ENCODE results near the gene WDR64. TPM values are rescaled to one million over a fixed set of nuclear protein-coding genes. Genes with fewer than 3 reads are reported as not detected.

The WDR64 gene
- polyA plus RNA-seq, 4 donors: 0.09 TPM; not detected in 3

- no peaks in the 10 kb centered on the region for H3K27me3 ChIP-seq (ENCODE audit: control insufficient read depth in 3 of 3, insufficient read depth in 3 of 3, low read length in 3 of 3)
- no peak overlapping the region for H3K27ac ChIP-seq (ENCODE audit: low read depth in 1 of 3, low read length in 2 of 3)
- H3K4me1 ChIP-seq (ENCODE audit: control insufficient read depth in 3 of 3, insufficient read depth in 2 of 3, low read depth in 1 of 3, low read length in 2 of 3): no peaks in the 10 kb centered on the region
- FAIRE-seq (no peak), DNase-seq (no peak)
- no peaks in the 10 kb centered on the region for H3K9me3 ChIP-seq (ENCODE audit: control insufficient read depth in 2 of 2, insufficient read depth in 1 of 2, low read depth in 1 of 2, low read length in 1 of 2)
- WGBS, 3 donors: 44 to 71% (median 51%) methylated on average over 9 of the region's 9 CpGs
- H3K4me3 ChIP-seq (ENCODE audit: low read depth in 1 of 3, low read length in 3 of 3): no peak overlapping the region
- no peaks in the 10 kb centered on the region for H3K36me3 ChIP-seq (ENCODE audit: control insufficient read depth in 3 of 3, insufficient read depth in 2 of 3, low read depth in 1 of 3, low read length in 3 of 3)
Observed at GRCh38 chr1:241695246-241696171, 43.4 kb downstream of the WDR64 start.

GRCh38 chr1:241696172-241696814 lies 44.2 kb downstream of the WDR64 start:
- WGBS, 3 donors: 46 to 61% (median 52%) methylated on average over 6 of the region's 6 CpGs
- Histone ChIP-seq H3K4me1 (ENCODE audit: control insufficient read depth in 3 of 3, insufficient read depth in 2 of 3, low read depth in 1 of 3, low read length in 2 of 3) (no peaks in the 10 kb centered on the region), H3K27me3 (ENCODE audit: control insufficient read depth in 3 of 3, insufficient read depth in 3 of 3, low read length in 3 of 3) (no peaks in the 10 kb centered on the region), H3K27ac (ENCODE audit: low read depth in 1 of 3, low read length in 2 of 3) (no peak overlapping the region), H3K4me3 (ENCODE audit: low read depth in 1 of 3, low read length in 3 of 3) (no peak overlapping the region), H3K9me3 (ENCODE audit: control insufficient read depth in 2 of 2, insufficient read depth in 1 of 2, low read depth in 1 of 2, low read length in 1 of 2) (no peaks in the 10 kb centered on the region), H3K36me3 (ENCODE audit: control insufficient read depth in 3 of 3, insufficient read depth in 2 of 3, low read depth in 1 of 3, low read length in 3 of 3) (no peaks in the 10 kb centered on the region)
- no peak for DNase-seq
- FAIRE-seq: no peak

GRCh38 chr1:241696815-241697639 lies 44.9 kb downstream of the WDR64 start:
- Histone ChIP-seq H3K9me3 (ENCODE audit: control insufficient read depth in 2 of 2, insufficient read depth in 1 of 2, low read depth in 1 of 2, low read length in 1 of 2) (no peaks in the 10 kb centered on the region), H3K27ac (ENCODE audit: low read depth in 1 of 3, low read length in 2 of 3) (no peak overlapping the region), H3K4me1 (ENCODE audit: control insufficient read depth in 3 of 3, insufficient read depth in 2 of 3, low read depth in 1 of 3, low read length in 2 of 3) (no peaks in the 10 kb centered on the region), H3K27me3 (ENCODE audit: control insufficient read depth in 3 of 3, insufficient read depth in 3 of 3, low read length in 3 of 3) (no peaks in the 10 kb centered on the region), H3K4me3 (ENCODE audit: low read depth in 1 of 3, low read length in 3 of 3) (no peak overlapping the region), H3K36me3 (ENCODE audit: control insufficient read depth in 3 of 3, insufficient read depth in 2 of 3, low read depth in 1 of 3, low read length in 3 of 3) (no peaks in the 10 kb centered on the region)
- WGBS, 3 donors: 81 to 89% (median 85%) methylated on average over 4 of the region's 4 CpGs
- FAIRE-seq (no peak), DNase-seq (no peak)

- WGBS, 3 donors: 91 to 92% (median 92%) methylated on average over 2 of the region's 2 CpGs
- H3K4me1 ChIP-seq (ENCODE audit: control insufficient read depth in 3 of 3, insufficient read depth in 2 of 3, low read depth in 1 of 3, low read length in 2 of 3): no peaks in the 10 kb centered on the region
- H3K27ac ChIP-seq (ENCODE audit: low read depth in 1 of 3, low read length in 2 of 3): no peak overlapping the region
- no peaks in the 10 kb centered on the region for H3K36me3 ChIP-seq (ENCODE audit: control insufficient read depth in 3 of 3, insufficient read depth in 2 of 3, low read depth in 1 of 3, low read length in 3 of 3)
- DNase-seq: no peak
- H3K9me3 ChIP-seq (ENCODE audit: control insufficient read depth in 2 of 2, insufficient read depth in 1 of 2, low read depth in 1 of 2, low read length in 1 of 2): no peaks in the 10 kb centered on the region
- no peak overlapping the region for H3K4me3 ChIP-seq (ENCODE audit: low read depth in 1 of 3, low read length in 3 of 3)
- no peak for FAIRE-seq
- H3K27me3 ChIP-seq (ENCODE audit: control insufficient read depth in 3 of 3, insufficient read depth in 3 of 3, low read length in 3 of 3): no peaks in the 10 kb centered on the region
Observed at GRCh38 chr1:241697640-241698018, 45.5 kb downstream of the WDR64 start.

- DNase-seq: no peak
- Histone ChIP-seq H3K27me3 (ENCODE audit: control insufficient read depth in 3 of 3, insufficient read depth in 3 of 3, low read length in 3 of 3) (no peaks in the 10 kb centered on the region), H3K4me1 (ENCODE audit: control insufficient read depth in 3 of 3, insufficient read depth in 2 of 3, low read depth in 1 of 3, low read length in 2 of 3) (no peaks in the 10 kb centered on the region), H3K9me3 (ENCODE audit: control insufficient read depth in 2 of 2, insufficient read depth in 1 of 2, low read depth in 1 of 2, low read length in 1 of 2) (no peaks in the 10 kb centered on the region), H3K36me3 (ENCODE audit: control insufficient read depth in 3 of 3, insufficient read depth in 2 of 3, low read depth in 1 of 3, low read length in 3 of 3) (no peaks in the 10 kb centered on the region), H3K27ac (ENCODE audit: low read depth in 1 of 3, low read length in 2 of 3) (no peak overlapping the region), H3K4me3 (ENCODE audit: low read depth in 1 of 3, low read length in 3 of 3) (no peak overlapping the region)
- 67 to 79% (median 72%) methylated on average over 2 of the region's 2 CpGs for WGBS, 3 donors
- FAIRE-seq: no peak
Observed at GRCh38 chr1:241698177-241698576, 46.1 kb downstream of the WDR64 start.

- Histone ChIP-seq H3K9me3 (ENCODE audit: control insufficient read depth in 2 of 2, insufficient read depth in 1 of 2, low read depth in 1 of 2, low read length in 1 of 2) (no peaks in the 10 kb centered on the region), H3K4me3 (ENCODE audit: low read depth in 1 of 3, low read length in 3 of 3) (no peak overlapping the region), H3K27me3 (ENCODE audit: control insufficient read depth in 3 of 3, insufficient read depth in 3 of 3, low read length in 3 of 3) (no peaks in the 10 kb centered on the region), H3K4me1 (ENCODE audit: control insufficient read depth in 3 of 3, insufficient read depth in 2 of 3, low read depth in 1 of 3, low read length in 2 of 3) (no peaks in the 10 kb centered on the region), H3K36me3 (ENCODE audit: control insufficient read depth in 3 of 3, insufficient read depth in 2 of 3, low read depth in 1 of 3, low read length in 3 of 3) (no peaks in the 10 kb centered on the region), H3K27ac (ENCODE audit: low read depth in 1 of 3, low read length in 2 of 3) (no peak overlapping the region)
- FAIRE-seq (no peak), DNase-seq (no peak)
- 37 to 68% (median 50%) methylated on average over 1 of the region's 1 CpG for WGBS, 3 donors
Observed at GRCh38 chr1:241701483-241702295, 49.6 kb downstream of the WDR64 start.

GRCh38 chr1:241702442-241703373 lies 50.6 kb downstream of the WDR64 start:
- Histone ChIP-seq H3K9me3 (ENCODE audit: control insufficient read depth in 2 of 2, insufficient read depth in 1 of 2, low read depth in 1 of 2, low read length in 1 of 2) (no peaks in the 10 kb centered on the region), H3K27me3 (ENCODE audit: control insufficient read depth in 3 of 3, insufficient read depth in 3 of 3, low read length in 3 of 3) (no peaks in the 10 kb centered on the region), H3K27ac (ENCODE audit: low read depth in 1 of 3, low read length in 2 of 3) (no peak overlapping the region), H3K4me3 (ENCODE audit: low read depth in 1 of 3, low read length in 3 of 3) (no peak overlapping the region), H3K4me1 (ENCODE audit: control insufficient read depth in 3 of 3, insufficient read depth in 2 of 3, low read depth in 1 of 3, low read length in 2 of 3) (no peaks in the 10 kb centered on the region), H3K36me3 (ENCODE audit: control insufficient read depth in 3 of 3, insufficient read depth in 2 of 3, low read depth in 1 of 3, low read length in 3 of 3) (no peaks in the 10 kb centered on the region)
- DNase-seq (no peak), FAIRE-seq (no peak)
- WGBS, 3 donors: 88 to 89% (median 88%) methylated on average over 6 of the region's 6 CpGs
